ENCODE measurements around the gene DDX39B.

The DDX39B gene

GRCh38 chr6:31525553-31525931 is 16.3 kb downstream of the DDX39B start:
- TF ChIP-seq EZH2phosphoT487 (IDR thresholded peaks at IDR 0.05; ENCODE audit: borderline replicate concordance, low read length) (no peak), CTCF (IDR thresholded peaks at IDR 0.05; ENCODE audit: low read depth, low read length, poor library complexity, severe bottlenecking) (no peak)
- Histone ChIP-seq H3K9me2 (replicated peaks; ENCODE audit: control insufficient read depth, low read length) (no peaks in the 10 kb centered on the region), H3K27me3 (ENCODE audit: control insufficient read depth, low read length) (no peaks in the 10 kb centered on the region), H3K36me3 (ENCODE audit: control insufficient read depth, low read length) (peaks cover 16% of the 10 kb centered on the region), H4K20me1 (ENCODE audit: control insufficient read depth, insufficient read depth, low read depth, low read length) (peaks cover under 1% of the 10 kb centered on the region; the same call in 1 of the 2 replicates), H3K4me2 (ENCODE audit: low read length) (no peak overlapping the region), H3K9me3 (ENCODE audit: control insufficient read depth, insufficient read depth, low read length) (no peaks in the 10 kb centered on the region), H3K4me3 (ENCODE audit: low read length) (no peak overlapping the region), H3K79me2 (ENCODE audit: control insufficient read depth, low read length) (no peaks in the 10 kb centered on the region), H3F3A (ENCODE audit: control insufficient read depth, insufficient read depth) (peaks cover 24% of the 10 kb centered on the region), H3K4me1 (ENCODE audit: control insufficient read depth, low read length) (no peaks in the 10 kb centered on the region), H3K27ac (ENCODE audit: low read depth, low read length) (no peak overlapping the region)

- H3F3A ChIP-seq (ENCODE audit: control insufficient read depth, insufficient read depth) = peaks cover under 1% of the 10 kb centered on the region
- TF ChIP-seq EZH2phosphoT487 (IDR thresholded peaks at IDR 0.05; ENCODE audit: borderline replicate concordance, low read length) (no peak), CTCF (IDR thresholded peaks at IDR 0.05; ENCODE audit: low read depth, low read length, poor library complexity, severe bottlenecking) (no peak)
- no peaks in the 10 kb centered on the region for H3K79me2 ChIP-seq (ENCODE audit: control insufficient read depth, low read length)
- no peaks in the 10 kb centered on the region for H3K9me3 ChIP-seq (ENCODE audit: control insufficient read depth, insufficient read depth, low read length)
- H3K36me3 ChIP-seq (ENCODE audit: control insufficient read depth, low read length) = no peaks in the 10 kb centered on the region
- no peaks in the 10 kb centered on the region for H3K4me1 ChIP-seq (ENCODE audit: control insufficient read depth, low read length)
- H3K27ac ChIP-seq (ENCODE audit: low read depth, low read length) = no peak overlapping the region
- no peak overlapping the region for H3K4me2 ChIP-seq (ENCODE audit: low read length)
- H4K20me1 ChIP-seq (ENCODE audit: control insufficient read depth, insufficient read depth, low read depth, low read length) = no peaks in the 10 kb centered on the region; the same call in 1 of the 2 replicates
- no peaks in the 10 kb centered on the region for H3K9me2 ChIP-seq (replicated peaks; ENCODE audit: control insufficient read depth, low read length)
- no peak overlapping the region for H3K4me3 ChIP-seq (ENCODE audit: low read length)
- H3K27me3 ChIP-seq (ENCODE audit: control insufficient read depth, low read length) = peaks cover 4% of the 10 kb centered on the region; the same call in 1 of the 2 replicates
These were observed 20.0 kb downstream of the DDX39B start for GRCh38 chr6:31521835-31522234.

GRCh38 chr6:31513456-31514165 is 28.2 kb downstream of the DDX39B start:
- H4K20me1 ChIP-seq (ENCODE audit: control insufficient read depth, insufficient read depth, low read depth, low read length) = no peaks in the 10 kb centered on the region
- H3K4me1 ChIP-seq (ENCODE audit: control insufficient read depth, low read length) = no peaks in the 10 kb centered on the region
- H3F3A ChIP-seq (ENCODE audit: control insufficient read depth, insufficient read depth) = peaks cover 12% of the 10 kb centered on the region
- H3K4me3 ChIP-seq (ENCODE audit: low read length) = no peak overlapping the region
- no peak overlapping the region for H3K4me2 ChIP-seq (ENCODE audit: low read length)
- H3K36me3 ChIP-seq (ENCODE audit: control insufficient read depth, low read length) = peaks cover 21% of the 10 kb centered on the region
- no peaks in the 10 kb centered on the region for H3K9me2 ChIP-seq (replicated peaks; ENCODE audit: control insufficient read depth, low read length)
- TF ChIP-seq CTCF (IDR thresholded peaks at IDR 0.05; ENCODE audit: low read depth, low read length, poor library complexity, severe bottlenecking) (no peak), EZH2phosphoT487 (IDR thresholded peaks at IDR 0.05; ENCODE audit: borderline replicate concordance, low read length) (no peak)
- H3K9me3 ChIP-seq (ENCODE audit: control insufficient read depth, insufficient read depth, low read length) = no peaks in the 10 kb centered on the region
- no peak overlapping the region for H3K27ac ChIP-seq (ENCODE audit: low read depth, low read length)
- no peaks in the 10 kb centered on the region for H3K79me2 ChIP-seq (ENCODE audit: control insufficient read depth, low read length)
- peaks cover 9% of the 10 kb centered on the region; the same call in 1 of the 2 replicates for H3K27me3 ChIP-seq (ENCODE audit: control insufficient read depth, low read length)

Data from DOHH2 (cell line).